ENCODE measurements around the gene SAP130.

Gene SAP130

GRCh38 chr2:128027278-128027800 lies 520 bp downstream of the SAP130 start:
- DNase-seq (ENCODE audit: extremely low spot score, insufficient read length, low read depth) (peak; percentile 94), FAIRE-seq (peak; percentile 84)

GRCh38 chr2:128026448-128027277 lies 1.2 kb downstream of the SAP130 start:
- DNase-seq (ENCODE audit: extremely low spot score, insufficient read length, low read depth) (no peak), FAIRE-seq (no peak)

GRCh38 chr2:128024816-128025215 lies 3.0 kb downstream of the SAP130 start:
- FAIRE-seq: no peak
- no peak for DNase-seq (ENCODE audit: extremely low spot score, insufficient read length, low read depth)

GRCh38 chr2:128017561-128017960 lies 10.3 kb downstream of the SAP130 start:
- FAIRE-seq (no peak), DNase-seq (ENCODE audit: extremely low spot score, insufficient read length, low read depth) (no peak)

- DNase-seq (ENCODE audit: extremely low spot score, insufficient read length, low read depth): no peak
- no peak for FAIRE-seq
Observed at GRCh38 chr2:128016620-128017019, 11.2 kb downstream of the SAP130 start.

GRCh38 chr2:128012698-128013097 lies 15.2 kb downstream of the SAP130 start:
- no peak for FAIRE-seq

GRCh38 chr2:128008074-128008672 lies 19.7 kb downstream of the SAP130 start:
- FAIRE-seq: no peak

More at GRCh38 chr2:128012698-128013097, 15.2 kb downstream of the SAP130 start:
- no peak for DNase-seq (ENCODE audit: extremely low spot score, insufficient read length, low read depth)

GRCh38 chr2:128004509-128004908 lies 23.4 kb downstream of the SAP130 start:
- no peak for DNase-seq (ENCODE audit: extremely low spot score, insufficient read length, low read depth)
- no peak for FAIRE-seq

More at GRCh38 chr2:128008074-128008672, 19.7 kb downstream of the SAP130 start:
- no peak for DNase-seq (ENCODE audit: extremely low spot score, insufficient read length, low read depth)

- FAIRE-seq: no peak
- no peak for DNase-seq (ENCODE audit: extremely low spot score, insufficient read length, low read depth)
Observed at GRCh38 chr2:128003463-128003862, 24.4 kb downstream of the SAP130 start.

- DNase-seq (ENCODE audit: extremely low spot score, insufficient read length, low read depth) (no peak), FAIRE-seq (no peak)
Observed at GRCh38 chr2:127996160-127996559, 31.7 kb downstream of the SAP130 start.

GRCh38 chr2:127995725-127996124 lies 32.1 kb downstream of the SAP130 start:
- no peak for FAIRE-seq
- no peak for DNase-seq (ENCODE audit: extremely low spot score, insufficient read length, low read depth)

GRCh38 chr2:127993659-127994058 lies 34.2 kb downstream of the SAP130 start:
- no peak for FAIRE-seq

GRCh38 chr2:127991742-127992141 lies 36.1 kb downstream of the SAP130 start:
- no peak for FAIRE-seq

More at GRCh38 chr2:127993659-127994058, 34.2 kb downstream of the SAP130 start:
- no peak for DNase-seq (ENCODE audit: extremely low spot score, insufficient read length, low read depth)

GRCh38 chr2:127986548-127987079 lies 41.2 kb downstream of the SAP130 start:
- no peak for FAIRE-seq
- no peak for DNase-seq (ENCODE audit: extremely low spot score, insufficient read length, low read depth)

More at GRCh38 chr2:127991742-127992141, 36.1 kb downstream of the SAP130 start:
- no peak for DNase-seq (ENCODE audit: extremely low spot score, insufficient read length, low read depth)

- FAIRE-seq (no peak), DNase-seq (ENCODE audit: extremely low spot score, insufficient read length, low read depth) (no peak)
Observed at GRCh38 chr2:127985735-127986134, 42.1 kb downstream of the SAP130 start.

GRCh38 chr2:127985026-127985734 lies 42.7 kb downstream of the SAP130 start:
- no peak for FAIRE-seq
- no peak for DNase-seq (ENCODE audit: extremely low spot score, insufficient read length, low read depth)

- DNase-seq (ENCODE audit: extremely low spot score, insufficient read length, low read depth): no peak
- FAIRE-seq: no peak
Observed at GRCh38 chr2:127984551-127984950, 43.3 kb downstream of the SAP130 start.

- no peak for DNase-seq (ENCODE audit: extremely low spot score, insufficient read length, low read depth)
- no peak for FAIRE-seq
Observed at GRCh38 chr2:127969446-127969845, 58.4 kb downstream of the SAP130 start.

GRCh38 chr2:127968610-127969339 lies 59.1 kb downstream of the SAP130 start:
- DNase-seq (ENCODE audit: extremely low spot score, insufficient read length, low read depth) (no peak), FAIRE-seq (no peak)

- no peak for FAIRE-seq
- DNase-seq (ENCODE audit: extremely low spot score, insufficient read length, low read depth): no peak
Observed at GRCh38 chr2:127961729-127962128, 66.1 kb downstream of the SAP130 start.

Data from GM18507 (cell line).